ENCODE data around the gene TMCC1.
"Not testable (repeated sequence)": the region's sequence is repeated elsewhere in the genome, so short reads cannot be mapped to it uniquely, and the experiment has no call there.

TMCC1 gene

GRCh38 chr3:129893581-129894070, at the start of gene TMCC1:
Gene TMCC1, minus strand, starts transcription at chr3:129893711.
- peak in 1 of 2 experiments; percentile 46 for DNase-seq

GRCh38 chr3:129943020-129943419, 49.5 kb upstream of the TMCC1 start:
- DNase-seq: no peak

GRCh38 chr3:129942296-129942695, 48.8 kb upstream of the TMCC1 start:
- peak in 1 of 2 experiments; percentile 13 for DNase-seq

GRCh38 chr3:129940086-129940485, 46.6 kb upstream of the TMCC1 start:
- no peak for DNase-seq

- no peak for DNase-seq
Observed at GRCh38 chr3:129938140-129938930, 44.8 kb upstream of the TMCC1 start.

GRCh38 chr3:129937717-129938116, 44.2 kb upstream of the TMCC1 start:
- DNase-seq: no peak

- no peak for DNase-seq
Observed at GRCh38 chr3:129936757-129937156, 43.2 kb upstream of the TMCC1 start.

GRCh38 chr3:129934234-129935123, 41.0 kb upstream of the TMCC1 start:
- no peak for DNase-seq

GRCh38 chr3:129933471-129933870, 40.0 kb upstream of the TMCC1 start:
- DNase-seq: no peak

GRCh38 chr3:129929383-129929782, 35.9 kb upstream of the TMCC1 start:
- DNase-seq: no peak

- DNase-seq: no peak
Observed at GRCh38 chr3:129927072-129927471, 33.6 kb upstream of the TMCC1 start.

- DNase-seq: no peak
Observed at GRCh38 chr3:129919806-129920205, 26.3 kb upstream of the TMCC1 start.

- DNase-seq: no peak
Observed at GRCh38 chr3:129919357-129919756, 25.8 kb upstream of the TMCC1 start.

- DNase-seq: no peak
Observed at GRCh38 chr3:129918461-129918860, 24.9 kb upstream of the TMCC1 start.

GRCh38 chr3:129917423-129918007, 24.0 kb upstream of the TMCC1 start:
- DNase-seq: no peak

GRCh38 chr3:129913618-129914017, 20.1 kb upstream of the TMCC1 start:
- DNase-seq: no peak

- no peak for DNase-seq
Observed at GRCh38 chr3:129911261-129911861, 17.9 kb upstream of the TMCC1 start.

- DNase-seq: not testable (repeated sequence)
Observed at GRCh38 chr3:129909235-129909634, 15.7 kb upstream of the TMCC1 start.

- DNase-seq: no peak
Observed at GRCh38 chr3:129908417-129908816, 14.9 kb upstream of the TMCC1 start.

- DNase-seq: not testable (repeated sequence)
Observed at GRCh38 chr3:129901272-129901671, 7.8 kb upstream of the TMCC1 start.

- DNase-seq: no peak
Observed at GRCh38 chr3:129897026-129897425, 3.5 kb upstream of the TMCC1 start.

- DNase-seq: no peak
Observed at GRCh38 chr3:129892857-129893580, 492 bp downstream of the TMCC1 start.
